ENCODE results near the gene MAPKBP1.
A peak's percentile ranks its signal among the peaks of the same experiment; 100 is the strongest.

MAPKBP1 gene

DNA sequence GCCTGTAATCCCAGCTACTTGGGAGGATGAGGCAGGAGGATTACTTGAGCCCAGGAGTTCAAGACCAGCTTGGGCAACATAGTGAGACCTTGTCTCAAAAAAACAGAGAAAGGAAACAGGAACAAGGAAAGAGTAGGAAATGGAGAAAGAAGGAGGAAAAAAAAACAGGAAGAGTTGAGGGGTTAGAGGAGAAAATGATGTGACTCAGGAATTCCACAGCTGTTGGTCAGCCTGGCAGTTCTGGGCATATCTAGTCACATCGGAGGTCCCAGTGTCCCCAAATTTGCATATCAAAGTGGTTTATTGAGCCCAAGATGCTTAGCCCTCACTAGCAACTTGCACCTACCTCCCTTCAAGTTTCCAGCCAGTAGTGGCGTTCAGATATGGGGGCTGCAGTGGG lies 34.8 kb downstream of the MAPKBP1 start:
- no peak for TF ChIP-seq SPI1 (IDR thresholded peaks at IDR 0.05; ENCODE audit: borderline replicate concordance, low read depth)
- TF ChIP-seq GABPA (IDR thresholded peaks at IDR 0.05; ENCODE audit: low read depth), result no peak
- TF ChIP-seq, protein P1, sequence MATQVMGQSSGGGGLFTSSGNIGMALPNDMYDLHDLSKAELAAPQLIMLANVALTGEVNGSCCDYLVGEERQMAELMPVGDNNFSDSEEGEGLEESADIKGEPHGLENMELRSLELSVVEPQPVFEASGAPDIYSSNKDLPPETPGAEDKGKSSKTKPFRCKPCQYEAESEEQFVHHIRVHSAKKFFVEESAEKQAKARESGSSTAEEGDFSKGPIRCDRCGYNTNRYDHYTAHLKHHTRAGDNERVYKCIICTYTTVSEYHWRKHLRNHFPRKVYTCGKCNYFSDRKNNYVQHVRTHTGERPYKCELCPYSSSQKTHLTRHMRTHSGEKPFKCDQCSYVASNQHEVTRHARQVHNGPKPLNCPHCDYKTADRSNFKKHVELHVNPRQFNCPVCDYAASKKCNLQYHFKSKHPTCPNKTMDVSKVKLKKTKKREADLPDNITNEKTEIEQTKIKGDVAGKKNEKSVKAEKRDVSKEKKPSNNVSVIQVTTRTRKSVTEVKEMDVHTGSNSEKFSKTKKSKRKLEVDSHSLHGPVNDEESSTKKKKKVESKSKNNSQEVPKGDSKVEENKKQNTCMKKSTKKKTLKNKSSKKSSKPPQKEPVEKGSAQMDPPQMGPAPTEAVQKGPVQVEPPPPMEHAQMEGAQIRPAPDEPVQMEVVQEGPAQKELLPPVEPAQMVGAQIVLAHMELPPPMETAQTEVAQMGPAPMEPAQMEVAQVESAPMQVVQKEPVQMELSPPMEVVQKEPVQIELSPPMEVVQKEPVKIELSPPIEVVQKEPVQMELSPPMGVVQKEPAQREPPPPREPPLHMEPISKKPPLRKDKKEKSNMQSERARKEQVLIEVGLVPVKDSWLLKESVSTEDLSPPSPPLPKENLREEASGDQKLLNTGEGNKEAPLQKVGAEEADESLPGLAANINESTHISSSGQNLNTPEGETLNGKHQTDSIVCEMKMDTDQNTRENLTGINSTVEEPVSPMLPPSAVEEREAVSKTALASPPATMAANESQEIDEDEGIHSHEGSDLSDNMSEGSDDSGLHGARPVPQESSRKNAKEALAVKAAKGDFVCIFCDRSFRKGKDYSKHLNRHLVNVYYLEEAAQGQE (IDR thresholded peaks at IDR 0.05; ENCODE audit: insufficient replicate concordance, low read depth), result no peak
- TF ChIP-seq POLR2AphosphoS5 (IDR thresholded peaks at IDR 0.05; ENCODE audit: low read depth), result no peak
- TF ChIP-seq, protein P2, sequence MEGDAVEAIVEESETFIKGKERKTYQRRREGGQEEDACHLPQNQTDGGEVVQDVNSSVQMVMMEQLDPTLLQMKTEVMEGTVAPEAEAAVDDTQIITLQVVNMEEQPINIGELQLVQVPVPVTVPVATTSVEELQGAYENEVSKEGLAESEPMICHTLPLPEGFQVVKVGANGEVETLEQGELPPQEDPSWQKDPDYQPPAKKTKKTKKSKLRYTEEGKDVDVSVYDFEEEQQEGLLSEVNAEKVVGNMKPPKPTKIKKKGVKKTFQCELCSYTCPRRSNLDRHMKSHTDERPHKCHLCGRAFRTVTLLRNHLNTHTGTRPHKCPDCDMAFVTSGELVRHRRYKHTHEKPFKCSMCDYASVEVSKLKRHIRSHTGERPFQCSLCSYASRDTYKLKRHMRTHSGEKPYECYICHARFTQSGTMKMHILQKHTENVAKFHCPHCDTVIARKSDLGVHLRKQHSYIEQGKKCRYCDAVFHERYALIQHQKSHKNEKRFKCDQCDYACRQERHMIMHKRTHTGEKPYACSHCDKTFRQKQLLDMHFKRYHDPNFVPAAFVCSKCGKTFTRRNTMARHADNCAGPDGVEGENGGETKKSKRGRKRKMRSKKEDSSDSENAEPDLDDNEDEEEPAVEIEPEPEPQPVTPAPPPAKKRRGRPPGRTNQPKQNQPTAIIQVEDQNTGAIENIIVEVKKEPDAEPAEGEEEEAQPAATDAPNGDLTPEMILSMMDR (IDR thresholded peaks at IDR 0.05; ENCODE audit: insufficient read depth, low read length), result no peak
- no peak overlapping the region for H3K27ac ChIP-seq (replicated peaks)
- no peaks in the 10 kb centered on the region for H3K27me3 ChIP-seq (ENCODE audit: insufficient read depth, poor library complexity, severe bottlenecking)
- H3K4me3 ChIP-seq (replicated peaks; ENCODE audit: insufficient read depth, low read length), result no peak overlapping the region
- DNase-seq (ENCODE audit: low read depth in 1 of 2, low spot score in 1 of 2), result no peak

DNA sequence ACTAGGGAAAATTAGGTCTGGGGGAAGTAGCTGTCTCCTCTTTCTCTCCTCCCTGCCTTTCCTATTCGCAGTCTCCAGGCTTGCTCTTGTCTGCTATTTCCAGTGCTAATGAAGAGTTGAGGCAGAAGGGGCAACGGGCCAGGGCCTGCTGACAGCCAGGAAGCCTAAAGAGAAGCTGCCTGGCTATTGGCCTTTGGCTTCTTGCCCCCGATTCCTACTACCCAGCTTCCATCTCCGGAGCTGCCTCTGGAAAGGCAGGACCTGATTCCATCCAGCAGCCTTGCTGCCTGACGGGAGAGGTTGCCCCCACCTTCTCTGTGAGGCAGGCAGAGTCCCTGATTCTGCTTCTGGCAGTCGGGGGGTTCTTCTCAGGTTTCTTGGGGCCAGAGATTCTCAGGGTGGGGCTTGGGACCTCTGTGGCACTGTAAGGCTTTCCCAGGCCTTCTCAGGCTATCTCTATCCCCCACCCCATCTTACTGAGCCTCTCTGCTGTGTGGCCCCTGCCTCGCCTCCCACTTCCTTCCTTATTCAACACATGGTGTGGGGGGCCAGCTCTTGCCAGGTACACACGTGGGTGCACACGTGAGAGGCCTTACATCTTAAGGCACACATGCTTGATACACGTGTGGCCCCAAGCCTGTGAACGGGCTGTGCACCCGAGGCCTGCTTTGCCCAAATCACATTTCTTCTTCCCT lies 35.4 kb downstream of the MAPKBP1 start:
- no peak overlapping the region for H3K4me3 ChIP-seq (replicated peaks; ENCODE audit: insufficient read depth, low read length)
- no peak overlapping the region for H3K27ac ChIP-seq (replicated peaks)
- no peaks in the 10 kb centered on the region for H3K27me3 ChIP-seq (ENCODE audit: insufficient read depth, poor library complexity, severe bottlenecking)
- DNase-seq (ENCODE audit: low read depth in 1 of 2, low spot score in 1 of 2), result peak in 1 of 2 experiments; percentile 41
- 0 out of 2 replicates have a peak, but pooled peaks have one; percentile 15 for TF ChIP-seq SPI1 (IDR thresholded peaks at IDR 0.05; ENCODE audit: borderline replicate concordance, low read depth)
- no peak for TF ChIP-seq POLR2AphosphoS5 (IDR thresholded peaks at IDR 0.05; ENCODE audit: low read depth)
- no peak for TF ChIP-seq GABPA (IDR thresholded peaks at IDR 0.05; ENCODE audit: low read depth)

DNA sequence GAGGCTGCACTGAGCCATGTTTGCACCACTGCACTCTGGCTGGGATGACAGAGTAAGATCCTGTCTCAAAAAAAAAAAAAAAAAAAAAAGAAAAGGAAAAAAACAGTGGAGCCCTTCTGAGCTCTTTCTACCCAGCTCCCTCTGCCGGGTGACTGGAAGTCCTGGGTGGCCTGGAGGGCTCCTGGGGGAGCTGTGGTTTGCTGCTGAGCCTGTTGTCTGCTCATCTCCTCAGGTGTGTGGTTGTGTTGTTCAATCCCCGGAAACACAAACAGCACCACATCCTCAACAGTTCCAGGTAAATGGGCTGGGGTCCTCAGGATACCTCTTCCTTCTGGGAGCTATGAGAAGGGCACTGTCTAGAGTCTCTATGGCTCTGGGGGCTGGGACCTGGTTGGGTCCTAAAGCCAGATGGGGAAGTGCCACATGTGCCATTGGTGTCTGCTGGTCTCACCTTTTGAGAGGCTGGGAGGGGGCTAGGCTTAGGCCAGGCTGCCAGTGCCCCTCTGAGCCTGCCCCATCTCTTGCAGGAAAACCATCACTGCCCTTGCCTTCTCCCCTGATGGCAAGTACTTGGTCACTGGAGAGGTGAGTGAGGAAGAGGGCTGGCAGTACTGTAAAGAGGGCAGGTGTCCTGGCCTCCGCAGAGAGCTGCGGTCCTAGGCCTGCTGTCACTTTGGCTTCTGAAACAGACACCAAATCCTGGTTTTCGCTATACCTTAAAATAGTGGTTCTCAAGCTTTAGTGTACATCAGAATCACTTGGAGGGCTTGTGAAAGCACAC lies 36.6 kb downstream of the MAPKBP1 start:
- no peak for DNase-seq (ENCODE audit: low read depth in 1 of 2, low spot score in 1 of 2)
- TF ChIP-seq, protein P2 (IDR thresholded peaks at IDR 0.05; ENCODE audit: insufficient read depth, low read length), result no peak
- TF ChIP-seq POLR2AphosphoS5 (IDR thresholded peaks at IDR 0.05; ENCODE audit: low read depth) (no peak), GABPA (IDR thresholded peaks at IDR 0.05; ENCODE audit: low read depth) (no peak), SPI1 (IDR thresholded peaks at IDR 0.05; ENCODE audit: borderline replicate concordance, low read depth) (no peak)
- TF ChIP-seq, protein P1 (IDR thresholded peaks at IDR 0.05; ENCODE audit: insufficient replicate concordance, low read depth), result no peak
- Histone ChIP-seq H3K27ac (replicated peaks) (no peak overlapping the region), H3K27me3 (ENCODE audit: insufficient read depth, poor library complexity, severe bottlenecking) (no peaks in the 10 kb centered on the region), H3K4me3 (replicated peaks; ENCODE audit: insufficient read depth, low read length) (no peak overlapping the region)
